Psoas muscle (tissue), 8 donors: ENCODE measurements around the gene DNASE1L2. TPM values are rescaled to one million over a fixed set of nuclear protein-coding genes. Genes with fewer than 3 reads are reported as not detected.
"Not testable (repeated sequence)": the region's sequence is repeated elsewhere in the genome, so short reads cannot be mapped to it uniquely, and the experiment has no call there.

Experiments
- ATAC-seq, 4 donors: fragments of 200-7000 bp; cut with Tn5 transposase; one replicate each; pipeline ENCODE4 v1.9.1; 2020; ENCODE audit warnings: moderate library complexity in 3 of 4, mild to moderate bottlenecking in 2 of 4
- DNase-seq, 2 donors: peaks; one replicate each; pipeline ENCODE4 v3.0.0-alpha.2; 2020
- H3K27ac ChIP-seq: fragments of 200-600 bp; one replicate; pipeline ENCODE4 v1.8.0; 2022
- H3K27me3 ChIP-seq, 3 donors: fragments of 200-600 bp in 1 of 3; one replicate each; pipeline versions ENCODE4 v1.6.1 to v1.8.0; 2013 to 2022; ENCODE audit warnings: low read length in 2 of 3, mild to moderate bottlenecking in 2 of 3, moderate library complexity in 1 of 3; ENCODE audit not compliant: insufficient read depth in 3 of 3
- H3K36me3 ChIP-seq, 2 donors: fragments of 200-600 bp in 1 of 2; one replicate each; pipeline versions ENCODE4 v1.6.1 to v1.8.0; 2013 to 2022; ENCODE audit warnings: low read depth in 1 of 2, mild to moderate bottlenecking in 1 of 2, moderate library complexity in 1 of 2; ENCODE audit not compliant: insufficient read depth in 1 of 2
- H3K4me1 ChIP-seq: fragments of 200-600 bp; one replicate; pipeline ENCODE4 v1.8.0; 2022
- H3K4me3 ChIP-seq: fragments of 200-600 bp; one replicate; pipeline ENCODE4 v1.8.0; 2022; ENCODE audit warnings: mild to moderate bottlenecking
- H3K9me3 ChIP-seq: fragments of 200-600 bp; one replicate; pipeline ENCODE4 v1.8.0; 2022
- CTCF ChIP-seq: fragments of 200-600 bp; IDR thresholded peaks from one replicate; pipeline ENCODE4 v1.8.0; 2022; ENCODE audit warnings: antibody characterized with exemption
- WGBS, 3 donors: extraction: QIAGEN DNeasy Blood & Tissue Kit; methylation state at CpG; one replicate each; pipeline versions ENCODE4 v1.1.6 to v1.1.7; 2013; 5-methylcytosine and 5-hydroxymethylcytosine counted together
- intact Hi-C, 2 donors: fragments of 100-400 bp; cut with DNase I; formaldehyde crosslinking; loops; one replicate each; pipeline versions ENCODE4 v1.11.0 to v1.14.2; 2022
- polyA plus RNA-seq, 3 donors: library from polyadenylated mRNA; stranded (reverse); fragments of 200-250 nt; gene quantifications; one replicate each; pipeline ENCODE4 v1.2.3, GENCODE V29; 2013
- total RNA-seq, 4 donors: library from RNA; stranded (reverse); fragmentation: NEBNext Ultra II Directional in 2 of 4; extraction: Animal tissue kit (Norgen Biotek cat#: 25700) in 2 of 4; gene quantifications; one replicate each; pipeline versions ENCODE4 v1.2.1 to v1.2.4, GENCODE V29; 2021 to 2023
- donor health status: healthy with polysubstance abuse.
- donor health status: DM: no; HTN: no; CAD: no; lungs with moderate emphysema.
- donor health status: Bipolar disorder and iron deficiency.
- donor health status: healthy.
- donor health status: DM: yes; HTN: yes; CAD: no.
- donor health status: DM: no; HTN: no; CAD: no.
- donor health status: DM: no; HTN: no; CAD: no.
- donor health status: DM: yes; HTN: yes; CAD: no.

DNASE1L2 gene
- total and polyA plus RNA-seq, 7 donors, result 0.17 to 1.2 (median 0.34) TPM

GRCh38 chr16:2200313-2200712, 35.9 kb upstream of the DNASE1L2 start:
- Histone ChIP-seq H3K4me1 (peaks cover 11% of the 10 kb centered on the region), H3K27ac (no peak overlapping the region), H3K4me3 (no peak overlapping the region), H3K27me3 (peaks cover 0 to 26% (median 12%) of the 10 kb centered on the region in 3 donors), H3K36me3 (no peaks in the 10 kb centered on the region), H3K9me3 (no peaks in the 10 kb centered on the region)
- TF ChIP-seq CTCF, result no peak
- intact Hi-C loops, result no loop called here
- no peak for ATAC-seq
- DNase-seq, result no peak
- 86 to 93% (median 86%) methylated on average over 6 of the region's 6 CpGs for WGBS, 3 donors

GRCh38 chr16:2203119-2203688, 33.0 kb upstream of the DNASE1L2 start:
- H3K27ac ChIP-seq, H3K9me3 ChIP-seq, DNase-seq, H3K27me3 ChIP-seq, intact Hi-C loops, H3K4me3 ChIP-seq, ATAC-seq: not testable (repeated sequence)
- peaks cover 0 to 20% of the 10 kb centered on the region in 2 donors for H3K36me3 ChIP-seq
- peaks cover 18% of the 10 kb centered on the region for H3K4me1 ChIP-seq
- WGBS, 3 donors, result 90 to 97% (median 96%) methylated on average over 8 of the region's 8 CpGs

GRCh38 chr16:2204416-2205103, 31.7 kb upstream of the DNASE1L2 start:
- H3K27ac ChIP-seq, result peak overlapping the region; percentile 95
- WGBS, 3 donors, result 75 to 78% (median 78%) methylated on average over 13 of the region's 13 CpGs
- intact Hi-C loops, result loop anchor here in 1 of 2 donors (5.0 kb wide), 1 partner anchor 47 kb away; the partner anchor contains the start of gene TRAF7

GRCh38 chr16:2205104-2205966, 30.9 kb upstream of the DNASE1L2 start, which contains the start of gene MLST8:
Gene MLST8 (plus strand): TSS chr16:2205454. CDS start chr16:2206086, 632 bp downstream.
- DNase-seq, result peak; percentile 88 to 95
- intact Hi-C loops, result loop anchor here in 1 of 2 donors (5.0 kb wide), 1 partner anchor 48 kb away; the partner anchor contains the start of gene TRAF7
- peak; percentile 24 for TF ChIP-seq CTCF
- Histone ChIP-seq H3K4me1 (peaks cover 23% of the 10 kb centered on the region), H3K27ac (peak within 1 kb of the TSS; percentile 95), H3K4me3 (peak within 1 kb of the TSS; percentile 81), H3K27me3 (no peaks in the 10 kb centered on the region), H3K9me3 (no peaks in the 10 kb centered on the region), H3K36me3 (peaks cover 0 to 38% of the 10 kb centered on the region in 2 donors)
- ATAC-seq, result peak; percentile 82 to 96 (median 86)
- WGBS, 3 donors, result 0 to 1% (median 1%) methylated on average over 60 to 93 of the region's 93 CpGs

More at GRCh38 chr16:2204416-2205103, 31.7 kb upstream of the DNASE1L2 start:
- H3K27me3 ChIP-seq, result no peaks in the 10 kb centered on the region
- DNase-seq, result no peak
- no peak for TF ChIP-seq CTCF
- ATAC-seq, result peak in 2 of 4 donors; percentile 1 to 2
- peaks cover 18% of the 10 kb centered on the region for H3K4me1 ChIP-seq
- peak overlapping the region; percentile 81 for H3K4me3 ChIP-seq
- H3K36me3 ChIP-seq, result peaks cover 0 to 34% of the 10 kb centered on the region in 2 donors
- H3K9me3 ChIP-seq, result no peaks in the 10 kb centered on the region
